GM21717 (cell line): ENCODE data around the gene C1S.

ENCODE experiments used
- ATAC-seq: cut with Tn5 transposase; IDR thresholded peaks from one replicate; pipeline ENCODE4 v1.9.1; 2021; ENCODE audit warnings: mild to moderate bottlenecking, moderate library complexity; ENCODE audit not compliant: unreplicated experiment

C1S gene

DNA sequence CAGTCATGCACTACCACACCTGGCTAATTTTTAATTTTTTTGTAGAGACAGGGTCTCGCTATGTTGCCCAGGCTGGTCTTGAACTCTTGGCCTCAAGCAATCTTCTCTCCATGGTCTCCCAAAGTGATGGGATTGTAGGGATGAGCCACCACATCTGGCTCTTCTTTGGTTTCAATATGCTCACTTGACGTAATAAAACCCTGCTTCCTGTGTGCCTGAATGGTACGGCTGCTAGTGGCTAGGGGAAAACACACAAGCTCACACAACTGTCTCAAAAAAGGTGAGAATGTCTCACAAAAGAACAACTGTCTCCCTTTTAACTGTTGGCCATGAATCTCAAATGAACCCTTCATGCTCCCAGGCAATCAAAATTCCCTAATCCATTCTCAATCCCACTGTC lies 15.0 kb downstream of the C1S start:
- ATAC-seq: no peak

GRCh38 chr12:7075939-7076338 lies 15.4 kb downstream of the C1S start:
- ATAC-seq: no peak

- no peak for ATAC-seq
These were observed 16.0 kb downstream of the C1S start for GRCh38 chr12:7076493-7076892.

DNA sequence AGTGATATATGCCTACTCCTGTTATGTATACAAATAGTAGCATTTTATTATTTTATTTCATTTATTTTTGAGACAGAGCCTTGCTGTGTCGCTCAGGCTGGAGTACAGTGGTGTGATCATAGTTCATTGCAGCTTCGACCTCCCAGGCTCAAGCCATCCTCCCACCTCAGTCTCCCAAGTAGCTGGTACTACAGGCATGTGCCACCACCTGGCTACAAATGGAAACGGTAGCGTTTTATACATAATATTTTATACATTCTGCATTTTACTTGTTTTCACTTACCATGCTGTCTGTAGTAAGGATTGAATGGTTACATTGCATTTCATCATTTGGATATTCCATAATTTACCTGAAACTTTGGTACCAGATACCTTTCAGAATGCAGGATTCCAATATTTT lies 17.6 kb downstream of the C1S start:
- ATAC-seq: no peak

GRCh38 chr12:7079826-7080125 lies 19.3 kb downstream of the C1S start:
- no peak for ATAC-seq

- ATAC-seq: no peak
These were observed 20.5 kb downstream of the C1S start for GRCh38 chr12:7081037-7081436.

DNA sequence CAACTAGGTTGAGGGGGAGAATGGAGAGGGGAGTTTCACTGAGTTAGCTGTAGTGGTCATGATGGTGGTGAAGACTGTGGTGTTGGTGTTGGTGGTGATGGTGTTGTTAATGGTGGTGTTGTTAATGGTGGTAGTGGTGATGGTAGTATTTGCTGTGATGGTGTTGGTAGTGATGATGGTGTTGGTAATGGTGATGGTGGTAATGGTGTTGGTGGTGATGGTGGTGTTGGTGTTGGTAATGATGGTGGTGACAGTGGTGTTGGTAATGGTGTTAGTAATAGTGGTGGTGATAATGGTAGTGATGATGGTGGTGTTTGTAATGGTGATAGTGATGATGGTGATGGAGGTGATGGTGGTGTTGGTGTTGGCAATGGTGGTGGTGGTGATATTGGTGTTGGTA lies 22.6 kb downstream of the C1S start:
- ATAC-seq: no peak

GRCh38 chr12:7089196-7089871 lies 28.8 kb downstream of the C1S start:
- no peak for ATAC-seq

- ATAC-seq: no peak
These were observed 29.9 kb downstream of the C1S start for GRCh38 chr12:7090222-7090998.

GRCh38 chr12:7091171-7091570 lies 30.7 kb downstream of the C1S start:
- ATAC-seq: no peak

- no peak for ATAC-seq
These were observed 31.2 kb downstream of the C1S start for GRCh38 chr12:7091660-7092228.

- no peak for ATAC-seq
These were observed 31.9 kb downstream of the C1S start, which contains the start of gene C1R for GRCh38 chr12:7092229-7092985. Gene C1R, minus strand, starts transcription at chr12:7092445. Its CDS starts 57 bp downstream, at chr12:7092388.

DNA sequence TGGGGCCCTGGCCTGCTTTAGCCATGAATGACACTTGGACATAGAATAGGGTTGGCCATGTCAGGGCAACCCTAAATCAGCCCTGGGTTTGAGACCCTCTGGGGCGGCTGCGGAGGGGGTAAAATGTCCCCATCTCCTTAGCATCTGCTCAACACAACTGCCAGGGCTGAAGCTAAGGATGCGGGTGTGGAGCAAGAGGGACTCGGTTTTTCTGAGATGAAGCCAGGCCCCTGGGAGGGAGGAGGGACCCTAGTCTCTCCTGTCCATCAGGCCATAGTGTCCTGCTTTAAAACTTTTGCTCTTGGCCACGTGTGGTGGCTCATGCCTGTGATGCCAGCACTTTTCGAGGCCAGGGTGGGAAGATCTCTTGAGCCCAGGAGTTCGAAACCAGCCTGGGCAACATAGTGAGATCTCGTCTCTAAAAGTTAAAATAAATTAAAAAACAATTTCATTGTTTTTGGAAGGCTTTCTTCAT lies 32.5 kb downstream of the C1S start:
- no peak for ATAC-seq

GRCh38 chr12:7093486-7093885 lies 33.0 kb downstream of the C1S start:
- no peak for ATAC-seq

- no peak for ATAC-seq
These were observed 33.4 kb downstream of the C1S start for GRCh38 chr12:7093892-7094291.

- ATAC-seq: no peak
These were observed 35.8 kb downstream of the C1S start for GRCh38 chr12:7096006-7096932.

- ATAC-seq: no peak
These were observed 36.5 kb downstream of the C1S start for GRCh38 chr12:7096979-7097378.

DNA sequence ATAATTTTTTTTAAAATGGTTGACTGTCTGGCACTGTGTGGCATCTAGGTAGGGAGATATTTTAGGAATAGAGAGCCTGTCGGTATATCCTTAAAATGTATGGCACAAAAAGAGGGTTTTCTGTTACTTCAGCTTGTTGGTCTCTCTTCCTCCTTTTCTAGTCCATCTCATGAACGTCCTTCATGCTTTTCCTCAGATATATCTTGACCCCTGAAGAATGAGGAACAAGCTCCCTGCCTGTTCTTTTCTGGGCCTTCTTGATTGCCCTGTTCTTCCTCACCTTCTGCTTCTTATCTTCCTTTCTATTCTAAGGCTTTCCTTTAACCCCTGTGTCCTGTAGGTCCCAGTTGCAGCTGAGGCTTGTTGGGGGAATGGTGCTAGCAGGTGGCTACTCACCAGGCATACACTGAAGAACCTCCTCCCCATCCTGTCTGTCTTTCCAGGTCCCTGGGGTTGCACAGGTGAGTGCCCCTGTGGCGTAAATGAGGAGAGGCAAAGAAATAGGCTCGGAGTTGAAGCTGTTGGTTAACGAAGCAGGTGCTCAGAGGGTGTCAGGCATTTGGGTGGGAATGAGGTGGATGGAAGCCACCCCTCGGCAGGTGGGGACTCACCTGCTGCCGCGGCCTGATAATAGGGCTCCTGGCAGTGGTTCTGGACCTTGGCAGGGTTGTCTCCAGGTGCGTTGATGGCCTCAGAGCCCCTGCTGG lies 38.9 kb downstream of the C1S start:
- ATAC-seq: no peak

- ATAC-seq: no peak
These were observed 39.7 kb downstream of the C1S start for GRCh38 chr12:7100239-7100638.
